WTC11 (cell line): ENCODE data around the gene CHPT1. TPM values are rescaled to one million over a fixed set of nuclear protein-coding genes. Genes with fewer than 3 reads are reported as not detected.

Source experiments
- ATAC-seq: fragments of 200-7000 bp; cut with Tn5 transposase; 2 replicates; pipeline ENCODE4 v1.10.0; 2021; ENCODE audit warnings: mild to moderate bottlenecking, moderate library complexity
- CTCF ChIA-PET: fragments of 300-600 bp; sonication (Branson Sonifier 250); formaldehyde crosslinking; loops from one replicate; lab custom pipeline; 2021; ENCODE audit warnings: antibody characterized with exemption; lab: Charles Lee
- POLR2A ChIA-PET: fragments of 350-600 bp; sonication (Branson Sonifier 250); formaldehyde crosslinking; loops from one replicate; lab custom pipeline; 2021; ENCODE audit warnings: antibody characterized with exemption; lab: Charles Lee
- DNase-seq: peaks from one replicate; pipeline ENCODE4 v3.0.0; 2021; ENCODE audit warnings: low spot score
- H3K27ac Mint-ChIP-seq: 2 replicates; pipeline ENCODE4 v1.8.0; 2021; ENCODE audit warnings: mixed read lengths
- H3K27me3 Mint-ChIP-seq: 2 replicates; pipeline ENCODE4 v1.8.0; 2021; ENCODE audit warnings: low read depth, mild to moderate bottlenecking, moderate library complexity, mixed read lengths
- H3K36me3 Mint-ChIP-seq: 2 replicates; pipeline ENCODE4 v1.8.0; 2021; ENCODE audit warnings: mixed read lengths
- H3K4me1 Mint-ChIP-seq: 2 replicates; pipeline ENCODE4 v1.8.0; 2022; ENCODE audit warnings: mixed read lengths
- H3K4me3 Mint-ChIP-seq: 2 replicates; pipeline ENCODE4 v1.8.0; 2021; ENCODE audit warnings: mild to moderate bottlenecking, moderate library complexity, mixed read lengths
- H3K9me3 Mint-ChIP-seq: 2 replicates; pipeline ENCODE4 v1.8.0; 2021; ENCODE audit warnings: mixed read lengths
- AR ChIP-seq: fragments of 250-450 bp; sonication (Bioruptor Pico); IDR thresholded peaks from 2 replicates; pipeline ENCODE4 v1.9.0; 2021; ENCODE audit warnings: mild to moderate bottlenecking
- ATF2 ChIP-seq: sonication (generic); formaldehyde crosslinking; IDR thresholded peaks from 2 replicates; pipeline ENCODE4 v1.8.1; 2022; ENCODE audit warnings: low read depth, missing genetic modification reagents, borderline replicate concordance
- ATF3 ChIP-seq: sonication (generic); formaldehyde crosslinking; conservative IDR thresholded peaks from 2 replicates; pipeline ENCODE4 v1.8.1; 2022; ENCODE audit warnings: mild to moderate bottlenecking, missing genetic modification reagents
- CTCF ChIP-seq: fragments of 200-600 bp; IDR thresholded peaks from 2 replicates; pipeline ENCODE4 v1.8.0; 2022; ENCODE audit warnings: antibody characterized with exemption
- ELF4 ChIP-seq: sonication (generic); formaldehyde crosslinking; IDR thresholded peaks from 2 replicates; pipeline ENCODE4 v1.8.1; 2022; ENCODE audit warnings: low read depth, mild to moderate bottlenecking, moderate library complexity, missing genetic modification reagents
- FOXJ3 ChIP-seq: sonication (generic); formaldehyde crosslinking; IDR thresholded peaks from 2 replicates; pipeline ENCODE4 v1.9.0; 2021; ENCODE audit warnings: missing genetic modification reagents, mild to moderate bottlenecking, borderline replicate concordance
- IRF1 ChIP-seq: sonication (generic); formaldehyde crosslinking; IDR thresholded peaks from 2 replicates; pipeline ENCODE4 v1.8.0; 2023; ENCODE audit warnings: missing genetic modification reagents
- PRDM15 ChIP-seq: sonication (generic); formaldehyde crosslinking; IDR thresholded peaks from 2 replicates; pipeline ENCODE4 v1.8.0; 2022; ENCODE audit warnings: missing genetic modification reagents
- TCF7 ChIP-seq: sonication (generic); formaldehyde crosslinking; IDR thresholded peaks from 2 replicates; pipeline ENCODE4 v1.8.0; 2022; ENCODE audit warnings: mild to moderate bottlenecking, low read depth, missing genetic modification reagents, moderate library complexity
- ZBTB21 ChIP-seq: sonication (generic); formaldehyde crosslinking; IDR thresholded peaks from 2 replicates; pipeline ENCODE4 v1.8.1; 2023; ENCODE audit warnings: mild to moderate bottlenecking, missing genetic modification reagents, borderline replicate concordance
- ZNF219 ChIP-seq: sonication (generic); formaldehyde crosslinking; IDR thresholded peaks from 2 replicates; pipeline ENCODE4 v1.8.0; 2023; ENCODE audit warnings: missing genetic modification reagents, mild to moderate bottlenecking, borderline replicate concordance
- ZNF232 ChIP-seq: sonication (generic); formaldehyde crosslinking; IDR thresholded peaks from 2 replicates; pipeline ENCODE4 v1.8.0; 2022; ENCODE audit warnings: mild to moderate bottlenecking, missing genetic modification reagents
- ZNF263 ChIP-seq: sonication (generic); formaldehyde crosslinking; IDR thresholded peaks from 2 replicates; pipeline ENCODE4 v1.8.1; 2022; ENCODE audit warnings: low read depth, mild to moderate bottlenecking, moderate library complexity, missing genetic modification reagents
- total RNA-seq: library from RNA; stranded (reverse); gene quantifications from 3 replicates; pipeline ENCODE4 v1.2.3, GENCODE V29; 2021
- TF ChIP-seq, protein P1 (sequence below): fragments of 250-450 bp; sonication (Bioruptor Pico); IDR thresholded peaks from 2 replicates; pipeline ENCODE4 v1.9.0; 2021; ENCODE audit warnings: mild to moderate bottlenecking
- TF ChIP-seq, protein P2 (sequence below): fragments of 250-450 bp; sonication (Bioruptor Pico); IDR thresholded peaks from 2 replicates; pipeline ENCODE4 v1.9.0; 2021; ENCODE audit warnings: mild to moderate bottlenecking, borderline replicate concordance
- TF ChIP-seq, protein P3 (sequence below): sonication (generic); formaldehyde crosslinking; IDR thresholded peaks from 2 replicates; pipeline ENCODE4 v1.8.1; 2022; ENCODE audit warnings: mild to moderate bottlenecking, missing genetic modification reagents, moderate library complexity, borderline replicate concordance
- TF ChIP-seq, protein P4 (sequence below): sonication (generic); formaldehyde crosslinking; IDR thresholded peaks from 2 replicates; pipeline ENCODE4 v1.8.1; 2023; ENCODE audit warnings: mild to moderate bottlenecking, missing genetic modification reagents, moderate library complexity

The CHPT1 gene
- total RNA-seq, 1 experiment from 2014 or later, result 19.1 TPM

DNA sequence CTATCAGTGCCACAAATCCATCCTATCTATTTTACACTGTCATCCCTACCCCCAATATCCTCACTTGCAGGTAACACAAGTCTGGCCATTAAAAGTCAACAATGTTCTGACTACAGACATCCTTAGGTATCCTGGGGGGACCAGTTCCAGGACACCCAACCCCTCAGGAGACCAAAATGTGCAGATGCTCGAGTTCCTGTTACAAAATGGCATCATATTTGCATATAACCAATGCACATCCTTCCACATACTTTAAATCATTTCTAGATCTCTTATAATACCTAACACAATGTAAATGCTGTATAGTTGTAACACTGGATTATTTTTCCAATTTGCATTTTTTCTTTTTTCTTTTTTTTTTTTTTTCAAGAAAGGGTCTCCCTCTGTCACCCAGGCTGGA lies 34.9 kb downstream of the CHPT1 start:
- H3K27me3 Mint-ChIP-seq, result no peaks in the 10 kb centered on the region
- ChIA-PET CTCF (no interaction called here), POLR2A (no interaction called here)
- DNase-seq (no peak), ATAC-seq (no peak)
- no peaks in the 10 kb centered on the region for H3K36me3 Mint-ChIP-seq
- H3K27ac Mint-ChIP-seq, result no peak overlapping the region
- no peak overlapping the region for H3K4me3 Mint-ChIP-seq
- no peaks in the 10 kb centered on the region for H3K9me3 Mint-ChIP-seq
- no peaks in the 10 kb centered on the region for H3K4me1 Mint-ChIP-seq
- TF ChIP-seq ATF2 (no peak), ZNF263 (no peak), IRF1 (CRISPR knock-in tag) (no peak), ATF3 (CRISPR knock-in tag) (no peak), AR (CRISPR knock-in tag) (no peak), ELF4 (CRISPR knock-in tag) (no peak), ZBTB21 (CRISPR knock-in tag) (no peak), ZNF232 (CRISPR knock-in tag) (no peak), FOXJ3 (CRISPR knock-in tag) (no peak), ZNF219 (CRISPR knock-in tag) (no peak), CTCF (no peak), PRDM15 (no peak), TCF7 (CRISPR knock-in tag) (no peak)
- TF ChIP-seq, protein P1, sequence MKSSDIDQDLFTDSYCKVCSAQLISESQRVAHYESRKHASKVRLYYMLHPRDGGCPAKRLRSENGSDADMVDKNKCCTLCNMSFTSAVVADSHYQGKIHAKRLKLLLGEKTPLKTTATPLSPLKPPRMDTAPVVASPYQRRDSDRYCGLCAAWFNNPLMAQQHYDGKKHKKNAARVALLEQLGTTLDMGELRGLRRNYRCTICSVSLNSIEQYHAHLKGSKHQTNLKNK (CRISPR knock-in tag), result no peak
- TF ChIP-seq, protein P2, sequence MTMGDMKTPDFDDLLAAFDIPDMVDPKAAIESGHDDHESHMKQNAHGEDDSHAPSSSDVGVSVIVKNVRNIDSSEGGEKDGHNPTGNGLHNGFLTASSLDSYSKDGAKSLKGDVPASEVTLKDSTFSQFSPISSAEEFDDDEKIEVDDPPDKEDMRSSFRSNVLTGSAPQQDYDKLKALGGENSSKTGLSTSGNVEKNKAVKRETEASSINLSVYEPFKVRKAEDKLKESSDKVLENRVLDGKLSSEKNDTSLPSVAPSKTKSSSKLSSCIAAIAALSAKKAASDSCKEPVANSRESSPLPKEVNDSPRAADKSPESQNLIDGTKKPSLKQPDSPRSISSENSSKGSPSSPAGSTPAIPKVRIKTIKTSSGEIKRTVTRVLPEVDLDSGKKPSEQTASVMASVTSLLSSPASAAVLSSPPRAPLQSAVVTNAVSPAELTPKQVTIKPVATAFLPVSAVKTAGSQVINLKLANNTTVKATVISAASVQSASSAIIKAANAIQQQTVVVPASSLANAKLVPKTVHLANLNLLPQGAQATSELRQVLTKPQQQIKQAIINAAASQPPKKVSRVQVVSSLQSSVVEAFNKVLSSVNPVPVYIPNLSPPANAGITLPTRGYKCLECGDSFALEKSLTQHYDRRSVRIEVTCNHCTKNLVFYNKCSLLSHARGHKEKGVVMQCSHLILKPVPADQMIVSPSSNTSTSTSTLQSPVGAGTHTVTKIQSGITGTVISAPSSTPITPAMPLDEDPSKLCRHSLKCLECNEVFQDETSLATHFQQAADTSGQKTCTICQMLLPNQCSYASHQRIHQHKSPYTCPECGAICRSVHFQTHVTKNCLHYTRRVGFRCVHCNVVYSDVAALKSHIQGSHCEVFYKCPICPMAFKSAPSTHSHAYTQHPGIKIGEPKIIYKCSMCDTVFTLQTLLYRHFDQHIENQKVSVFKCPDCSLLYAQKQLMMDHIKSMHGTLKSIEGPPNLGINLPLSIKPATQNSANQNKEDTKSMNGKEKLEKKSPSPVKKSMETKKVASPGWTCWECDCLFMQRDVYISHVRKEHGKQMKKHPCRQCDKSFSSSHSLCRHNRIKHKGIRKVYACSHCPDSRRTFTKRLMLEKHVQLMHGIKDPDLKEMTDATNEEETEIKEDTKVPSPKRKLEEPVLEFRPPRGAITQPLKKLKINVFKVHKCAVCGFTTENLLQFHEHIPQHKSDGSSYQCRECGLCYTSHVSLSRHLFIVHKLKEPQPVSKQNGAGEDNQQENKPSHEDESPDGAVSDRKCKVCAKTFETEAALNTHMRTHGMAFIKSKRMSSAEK (CRISPR knock-in tag), result no peak
- TF ChIP-seq, protein P3, sequence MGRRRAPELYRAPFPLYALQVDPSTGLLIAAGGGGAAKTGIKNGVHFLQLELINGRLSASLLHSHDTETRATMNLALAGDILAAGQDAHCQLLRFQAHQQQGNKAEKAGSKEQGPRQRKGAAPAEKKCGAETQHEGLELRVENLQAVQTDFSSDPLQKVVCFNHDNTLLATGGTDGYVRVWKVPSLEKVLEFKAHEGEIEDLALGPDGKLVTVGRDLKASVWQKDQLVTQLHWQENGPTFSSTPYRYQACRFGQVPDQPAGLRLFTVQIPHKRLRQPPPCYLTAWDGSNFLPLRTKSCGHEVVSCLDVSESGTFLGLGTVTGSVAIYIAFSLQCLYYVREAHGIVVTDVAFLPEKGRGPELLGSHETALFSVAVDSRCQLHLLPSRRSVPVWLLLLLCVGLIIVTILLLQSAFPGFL (CRISPR knock-in tag), result no peak
- TF ChIP-seq, protein P4, sequence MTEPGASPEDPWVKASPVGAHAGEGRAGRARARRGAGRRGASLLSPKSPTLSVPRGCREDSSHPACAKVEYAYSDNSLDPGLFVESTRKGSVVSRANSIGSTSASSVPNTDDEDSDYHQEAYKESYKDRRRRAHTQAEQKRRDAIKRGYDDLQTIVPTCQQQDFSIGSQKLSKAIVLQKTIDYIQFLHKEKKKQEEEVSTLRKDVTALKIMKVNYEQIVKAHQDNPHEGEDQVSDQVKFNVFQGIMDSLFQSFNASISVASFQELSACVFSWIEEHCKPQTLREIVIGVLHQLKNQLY (CRISPR knock-in tag), result no peak
